ENCODE measurements around the gene FBXL3. TPM values are rescaled to one million over a fixed set of nuclear protein-coding genes. Genes with fewer than 3 reads are reported as not detected.
"Not testable (repeated sequence)": the region's sequence is repeated elsewhere in the genome, so short reads cannot be mapped to it uniquely, and the experiment has no call there.

Gene FBXL3
- total RNA-seq, 1 donor from 2014 or later, result 51.6 TPM

DNA sequence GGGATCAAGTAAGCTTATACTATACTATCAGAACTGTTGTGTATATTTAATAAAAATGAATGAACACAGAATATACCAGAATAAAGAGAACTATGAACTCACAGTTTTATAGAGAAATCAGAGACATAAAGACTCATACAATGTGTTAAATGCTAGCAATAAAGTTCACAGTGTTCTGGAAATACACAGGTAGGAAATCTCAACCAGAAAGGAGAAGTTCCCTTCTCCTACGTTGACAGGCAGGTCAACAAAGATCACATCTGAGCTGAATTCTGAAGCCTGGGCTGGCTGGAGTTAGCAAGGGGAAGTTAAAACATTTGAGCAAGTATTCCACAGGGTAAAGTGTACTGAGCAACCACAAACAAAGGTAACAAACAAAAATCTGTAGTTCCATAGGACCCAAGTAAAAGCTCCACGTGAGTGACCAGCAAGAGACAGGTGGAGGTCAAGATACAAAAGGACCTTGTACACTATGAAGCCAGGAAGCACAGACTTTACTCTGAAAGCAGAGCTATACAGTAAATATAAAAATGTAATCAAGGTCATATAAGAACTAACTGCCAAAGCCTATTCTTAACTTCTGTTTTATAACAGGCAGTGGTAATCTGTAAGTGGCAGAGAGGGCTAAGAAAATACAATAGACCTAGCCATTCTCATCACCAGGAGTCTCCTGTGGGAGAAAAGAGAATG, 13.0 kb downstream of the FBXL3 start:
- H3K36me3 ChIP-seq (ENCODE audit: control insufficient read depth, insufficient read depth, low read length), result peaks cover 9% of the 10 kb centered on the region
- H3K4me3 ChIP-seq (ENCODE audit: low read depth, low read length), result no peak overlapping the region
- DNase-seq (ENCODE audit: low read depth) (no peak), FAIRE-seq (no peak)
- no peaks in the 10 kb centered on the region for H3K27me3 ChIP-seq (ENCODE audit: control insufficient read depth, insufficient read depth, low read length)
- TF ChIP-seq, protein P1, sequence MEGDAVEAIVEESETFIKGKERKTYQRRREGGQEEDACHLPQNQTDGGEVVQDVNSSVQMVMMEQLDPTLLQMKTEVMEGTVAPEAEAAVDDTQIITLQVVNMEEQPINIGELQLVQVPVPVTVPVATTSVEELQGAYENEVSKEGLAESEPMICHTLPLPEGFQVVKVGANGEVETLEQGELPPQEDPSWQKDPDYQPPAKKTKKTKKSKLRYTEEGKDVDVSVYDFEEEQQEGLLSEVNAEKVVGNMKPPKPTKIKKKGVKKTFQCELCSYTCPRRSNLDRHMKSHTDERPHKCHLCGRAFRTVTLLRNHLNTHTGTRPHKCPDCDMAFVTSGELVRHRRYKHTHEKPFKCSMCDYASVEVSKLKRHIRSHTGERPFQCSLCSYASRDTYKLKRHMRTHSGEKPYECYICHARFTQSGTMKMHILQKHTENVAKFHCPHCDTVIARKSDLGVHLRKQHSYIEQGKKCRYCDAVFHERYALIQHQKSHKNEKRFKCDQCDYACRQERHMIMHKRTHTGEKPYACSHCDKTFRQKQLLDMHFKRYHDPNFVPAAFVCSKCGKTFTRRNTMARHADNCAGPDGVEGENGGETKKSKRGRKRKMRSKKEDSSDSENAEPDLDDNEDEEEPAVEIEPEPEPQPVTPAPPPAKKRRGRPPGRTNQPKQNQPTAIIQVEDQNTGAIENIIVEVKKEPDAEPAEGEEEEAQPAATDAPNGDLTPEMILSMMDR (IDR thresholded peaks at IDR 0.05; ENCODE audit: insufficient read depth, low read length, severe bottlenecking), result no peak

DNA sequence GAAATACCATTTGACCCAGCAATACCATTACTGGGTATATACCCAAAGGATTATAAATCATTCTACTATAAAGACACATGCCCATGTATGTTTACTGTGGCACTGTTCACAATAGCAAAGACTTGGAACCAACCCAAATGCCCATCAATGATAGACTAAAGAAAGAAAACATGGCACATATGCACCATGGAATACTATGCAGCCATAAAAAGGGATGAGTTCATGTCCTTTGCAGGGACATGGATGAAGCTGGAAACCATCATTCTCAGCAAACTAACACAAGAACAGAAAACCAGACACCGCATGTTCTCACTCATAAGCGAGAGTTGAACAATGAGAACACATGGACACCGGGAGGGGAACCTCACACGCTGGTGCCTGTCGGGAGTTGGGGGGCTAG, 17.2 kb downstream of the FBXL3 start:
- H3K36me3 ChIP-seq (ENCODE audit: control insufficient read depth, insufficient read depth, low read length); H3K4me3 ChIP-seq (ENCODE audit: low read depth, low read length); FAIRE-seq; H3K27me3 ChIP-seq (ENCODE audit: control insufficient read depth, insufficient read depth, low read length); DNase-seq (ENCODE audit: low read depth): not testable (repeated sequence)

- Histone ChIP-seq H3K36me3 (ENCODE audit: control insufficient read depth, insufficient read depth, low read length) (peaks cover 6% of the 10 kb centered on the region), H3K27me3 (ENCODE audit: control insufficient read depth, insufficient read depth, low read length) (no peaks in the 10 kb centered on the region), H3K4me3 (ENCODE audit: low read depth, low read length) (no peak overlapping the region)
- FAIRE-seq, result no peak
- no peak for DNase-seq (ENCODE audit: low read depth)
- TF ChIP-seq, protein P1 (IDR thresholded peaks at IDR 0.05; ENCODE audit: insufficient read depth, low read length, severe bottlenecking), result no peak
Measured at GRCh38 chr13:77009011-77009410, 17.9 kb downstream of the FBXL3 start.

DNA sequence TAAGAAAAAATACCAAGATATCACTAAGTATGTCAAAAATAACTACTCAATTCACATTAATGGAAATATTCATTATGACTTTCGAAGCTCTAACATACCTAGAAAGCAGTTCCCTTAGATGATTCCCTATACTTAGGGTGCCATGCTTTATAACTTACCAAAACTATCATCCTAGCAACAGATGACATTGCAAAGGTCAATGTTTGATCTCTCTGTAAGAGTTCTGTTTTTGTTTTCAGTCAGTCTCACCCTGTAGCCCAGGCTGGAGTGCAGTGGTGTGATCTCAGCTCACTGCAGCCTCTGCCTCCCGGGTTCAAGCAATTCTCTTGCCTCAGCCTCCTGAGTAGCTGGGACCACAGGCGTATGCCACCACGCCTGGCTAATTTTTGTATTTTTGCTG, 18.6 kb downstream of the FBXL3 start:
- not testable (repeated sequence) for FAIRE-seq; H3K36me3 ChIP-seq (ENCODE audit: control insufficient read depth, insufficient read depth, low read length)

GRCh38 chr13:77002590-77003190, 24.3 kb downstream of the FBXL3 start:
- H3K36me3 ChIP-seq (ENCODE audit: control insufficient read depth, insufficient read depth, low read length), result peaks cover 2% of the 10 kb centered on the region
- DNase-seq (ENCODE audit: low read depth), result peak; percentile 55

More for the DNA sequence above, 18.6 kb downstream of the FBXL3 start:
- H3K4me3 ChIP-seq (ENCODE audit: low read depth, low read length); H3K27me3 ChIP-seq (ENCODE audit: control insufficient read depth, insufficient read depth, low read length); DNase-seq (ENCODE audit: low read depth): not testable (repeated sequence)

GRCh38 chr13:77001963-77002587, 24.9 kb downstream of the FBXL3 start:
- TF ChIP-seq, protein P1 (IDR thresholded peaks at IDR 0.05; ENCODE audit: insufficient read depth, low read length, severe bottlenecking), result no peak
- peaks cover 2% of the 10 kb centered on the region for H3K36me3 ChIP-seq (ENCODE audit: control insufficient read depth, insufficient read depth, low read length)
- DNase-seq (ENCODE audit: low read depth) (no peak), FAIRE-seq (no peak)
- no peaks in the 10 kb centered on the region for H3K27me3 ChIP-seq (ENCODE audit: control insufficient read depth, insufficient read depth, low read length)
- no peak overlapping the region for H3K4me3 ChIP-seq (ENCODE audit: low read depth, low read length)

More at GRCh38 chr13:77002590-77003190, 24.3 kb downstream of the FBXL3 start:
- TF ChIP-seq, protein P1 (IDR thresholded peaks at IDR 0.05; ENCODE audit: insufficient read depth, low read length, severe bottlenecking), result peak; percentile 44
- Histone ChIP-seq H3K27me3 (ENCODE audit: control insufficient read depth, insufficient read depth, low read length) (no peaks in the 10 kb centered on the region), H3K4me3 (ENCODE audit: low read depth, low read length) (no peak overlapping the region)
- no peak for FAIRE-seq

Measured in bronchial epithelial cell (primary cell).